ENCODE results near the gene SHOC1.
"Not testable (repeated sequence)": the region's sequence is repeated elsewhere in the genome, so short reads cannot be mapped to it uniquely, and the experiment has no call there.

Gene SHOC1

DNA sequence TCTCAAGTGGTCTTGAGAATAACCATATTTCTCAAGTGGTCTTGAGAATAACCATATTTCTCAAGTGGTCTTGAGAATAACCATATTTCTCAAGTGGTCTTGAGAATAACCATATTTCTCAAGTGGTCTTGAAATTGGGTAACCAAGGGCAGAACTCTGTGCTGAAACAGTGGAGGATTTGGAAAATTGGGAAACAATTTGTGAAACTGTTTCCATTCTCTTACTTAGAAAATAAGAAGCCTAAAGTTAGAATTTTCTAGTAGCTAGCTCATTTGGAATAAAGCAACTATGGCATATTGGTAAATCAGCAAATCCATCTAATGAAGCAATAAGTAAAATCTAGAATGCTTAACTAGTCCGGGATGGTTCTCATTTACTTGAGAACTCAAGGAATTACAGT, 2.9 kb downstream of the SHOC1 start:
- H3K36me3 Mint-ChIP-seq, DNase-seq, H3K27me3 Mint-ChIP-seq, H3K27ac Mint-ChIP-seq, H3K4me1 Mint-ChIP-seq, H3K4me3 Mint-ChIP-seq, H3K9me3 Mint-ChIP-seq, CTCF ChIA-PET: not testable (repeated sequence)

DNA sequence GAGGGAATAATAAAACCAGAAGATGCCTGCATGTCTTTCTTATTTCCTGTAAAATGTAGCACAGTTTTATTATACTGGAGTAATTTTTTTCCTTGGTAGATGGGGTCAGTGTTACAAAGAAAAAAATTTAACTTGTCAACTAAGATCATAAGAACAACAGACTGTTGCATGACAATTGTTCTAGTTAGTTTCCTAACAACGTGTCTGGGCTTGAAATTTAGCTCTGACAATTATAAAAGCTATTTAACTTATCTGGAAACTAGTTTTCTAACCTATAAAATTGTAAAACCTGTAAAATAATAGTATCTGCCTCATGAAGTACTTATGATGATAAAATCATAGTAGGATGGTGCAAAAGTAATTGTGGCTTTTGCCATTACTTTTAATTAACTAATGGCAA, 4.9 kb downstream of the SHOC1 start:
- Mint-ChIP-seq H3K27me3 (no peaks in the 10 kb centered on the region), H3K4me1 (no peaks in the 10 kb centered on the region), H3K4me3 (no peak overlapping the region), H3K9me3 (peaks cover 3% of the 10 kb centered on the region), H3K36me3 (no peaks in the 10 kb centered on the region), H3K27ac (no peak overlapping the region)
- CTCF ChIA-PET, result no interaction called here
- DNase-seq, result no peak

DNA sequence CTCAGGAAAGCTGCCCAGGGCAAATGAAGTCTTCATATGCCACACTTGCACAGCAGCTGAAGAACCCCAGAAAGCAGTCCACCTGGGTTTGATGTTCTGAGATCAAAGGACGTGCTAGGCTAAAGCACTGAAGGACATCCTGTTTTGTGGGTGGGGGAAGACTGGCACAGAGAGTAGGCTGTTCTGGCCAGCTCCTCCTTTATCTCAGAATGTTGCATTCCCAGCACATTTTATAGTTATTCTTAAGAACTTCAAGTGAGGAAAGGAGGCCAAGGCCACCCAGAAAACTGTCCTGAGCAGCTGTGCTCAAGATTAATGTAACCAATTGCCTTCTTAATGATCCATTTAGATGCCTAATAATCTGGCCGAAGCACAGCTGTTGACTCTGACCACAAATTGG, 10.9 kb downstream of the SHOC1 start:
- H3K4me3 Mint-ChIP-seq, result no peak overlapping the region
- peaks cover 2% of the 10 kb centered on the region for H3K36me3 Mint-ChIP-seq
- peaks cover 3% of the 10 kb centered on the region for H3K9me3 Mint-ChIP-seq
- no peak overlapping the region for H3K27ac Mint-ChIP-seq
- H3K27me3 Mint-ChIP-seq, result no peaks in the 10 kb centered on the region
- no peaks in the 10 kb centered on the region for H3K4me1 Mint-ChIP-seq
- CTCF ChIA-PET, result no interaction called here
- no peak for DNase-seq

DNA sequence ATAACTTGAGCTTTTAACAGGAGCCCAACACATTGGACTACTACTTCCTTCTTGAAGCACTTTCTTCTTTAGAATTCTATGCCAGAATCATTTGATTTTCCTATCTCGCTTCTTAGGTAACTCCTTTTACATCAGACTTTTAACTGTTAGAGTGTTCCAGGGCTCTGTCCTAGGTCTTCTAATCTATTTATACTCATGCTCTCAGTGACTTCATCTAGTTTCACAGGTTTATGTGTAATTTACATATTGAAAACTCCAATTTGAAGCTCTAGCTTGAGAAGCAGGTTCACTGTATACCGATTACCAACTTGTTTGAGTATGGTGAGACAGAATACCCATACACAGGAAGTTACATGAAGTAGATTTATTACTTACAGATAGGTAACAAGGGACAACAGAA, 11.3 kb downstream of the SHOC1 start:
- no peaks in the 10 kb centered on the region for H3K4me1 Mint-ChIP-seq
- peaks cover 3% of the 10 kb centered on the region for H3K9me3 Mint-ChIP-seq
- CTCF ChIA-PET, result no interaction called here
- H3K27ac Mint-ChIP-seq, result no peak overlapping the region
- no peaks in the 10 kb centered on the region for H3K27me3 Mint-ChIP-seq
- no peak overlapping the region for H3K4me3 Mint-ChIP-seq
- DNase-seq, result no peak
- peaks cover 2% of the 10 kb centered on the region for H3K36me3 Mint-ChIP-seq

DNA sequence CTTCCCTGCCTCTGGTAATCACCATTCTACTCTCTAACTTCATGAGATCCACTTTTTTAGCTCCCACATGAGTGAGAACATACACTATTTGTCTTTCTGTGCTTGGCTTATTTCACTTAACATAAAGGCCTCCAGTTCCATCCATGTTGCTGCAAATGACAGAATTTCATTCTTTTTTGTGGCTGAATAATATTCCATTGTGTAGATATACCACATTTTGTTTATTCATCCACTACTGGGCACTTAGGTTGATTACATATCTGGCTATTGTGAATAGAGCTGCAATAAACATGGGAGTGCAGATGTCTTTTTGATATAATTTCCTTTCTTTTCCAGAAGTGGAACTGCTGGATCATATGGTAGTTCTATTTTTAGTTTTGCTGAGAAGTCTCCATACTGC, 28.7 kb downstream of the SHOC1 start:
- H3K9me3 Mint-ChIP-seq, result peaks cover 10% of the 10 kb centered on the region
- no peak for DNase-seq
- H3K27me3 Mint-ChIP-seq, result no peaks in the 10 kb centered on the region
- no peak overlapping the region for H3K4me3 Mint-ChIP-seq
- CTCF ChIA-PET, result no interaction called here
- no peaks in the 10 kb centered on the region for H3K4me1 Mint-ChIP-seq
- no peak overlapping the region for H3K27ac Mint-ChIP-seq
- H3K36me3 Mint-ChIP-seq, result peaks cover 8% of the 10 kb centered on the region

DNA sequence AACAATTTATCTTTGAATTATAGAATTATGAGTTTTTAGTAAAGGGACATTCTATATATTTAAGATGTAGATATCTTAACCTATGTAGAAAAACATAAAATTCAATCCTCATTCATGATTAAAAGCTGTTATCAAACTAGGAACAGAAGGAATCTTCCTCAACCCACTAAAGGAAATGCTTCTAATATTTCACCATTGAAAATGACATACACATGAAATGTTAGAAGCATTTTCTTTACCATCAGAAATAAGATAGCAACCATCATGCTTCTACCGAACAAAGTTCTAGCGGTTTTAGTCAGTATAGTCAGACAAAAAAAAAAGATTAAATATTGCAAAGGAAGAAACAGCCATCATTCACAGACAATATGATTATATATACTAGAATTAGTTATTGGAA, 32.2 kb downstream of the SHOC1 start:
- no peak for DNase-seq
- H3K4me3 Mint-ChIP-seq, result no peak overlapping the region
- CTCF ChIA-PET, result interaction anchor here (8.9 kb wide), 1 partner anchor 312 kb away, joined by 105 read pairs; no protein-coding TSS in a partner anchor
- H3K9me3 Mint-ChIP-seq, result peaks cover 10% of the 10 kb centered on the region
- no peaks in the 10 kb centered on the region for H3K27me3 Mint-ChIP-seq
- H3K27ac Mint-ChIP-seq, result no peak overlapping the region
- H3K36me3 Mint-ChIP-seq, result peaks cover 4% of the 10 kb centered on the region
- H3K4me1 Mint-ChIP-seq, result peaks cover 4% of the 10 kb centered on the region

DNA sequence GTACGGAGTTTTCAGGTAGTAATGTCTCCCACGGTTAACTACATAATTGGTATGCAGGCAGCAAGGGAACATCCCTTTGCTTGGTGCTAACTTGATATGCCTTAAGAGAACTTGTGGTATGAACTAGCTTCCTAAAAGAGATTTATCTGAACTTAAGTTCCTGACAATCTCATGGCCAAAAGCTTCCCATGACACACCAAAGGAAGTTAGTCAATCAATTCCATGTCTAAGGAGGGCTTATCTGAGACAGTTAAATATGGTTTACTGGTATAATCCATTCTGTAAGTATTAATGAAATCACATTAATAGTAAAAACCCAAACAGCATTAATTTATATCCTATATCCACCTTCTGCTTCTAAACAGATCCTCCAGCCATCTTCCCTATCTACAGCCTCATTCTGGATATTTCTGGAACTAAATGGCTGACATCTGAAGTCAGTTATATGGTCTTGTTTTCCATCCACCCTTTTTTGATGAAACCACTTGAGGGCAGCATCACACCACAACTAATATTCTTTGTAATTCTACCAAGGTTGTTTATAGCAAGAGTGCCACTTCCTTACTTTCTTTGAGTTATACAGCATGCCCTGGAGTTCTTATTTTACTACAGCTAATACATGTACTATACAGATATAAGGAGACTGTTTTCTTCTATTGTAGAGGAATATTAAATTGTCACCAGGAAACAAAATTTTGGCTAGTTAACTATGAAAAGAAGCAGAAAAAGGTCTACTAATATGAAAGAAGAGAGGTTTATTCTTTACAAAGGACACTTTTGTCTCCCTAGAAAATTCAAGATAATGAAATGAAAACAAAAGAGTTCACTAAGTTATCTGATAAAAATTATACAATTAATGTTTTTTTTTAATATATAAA, 34.7 kb downstream of the SHOC1 start:
- DNase-seq, result peak; percentile 63

DNA sequence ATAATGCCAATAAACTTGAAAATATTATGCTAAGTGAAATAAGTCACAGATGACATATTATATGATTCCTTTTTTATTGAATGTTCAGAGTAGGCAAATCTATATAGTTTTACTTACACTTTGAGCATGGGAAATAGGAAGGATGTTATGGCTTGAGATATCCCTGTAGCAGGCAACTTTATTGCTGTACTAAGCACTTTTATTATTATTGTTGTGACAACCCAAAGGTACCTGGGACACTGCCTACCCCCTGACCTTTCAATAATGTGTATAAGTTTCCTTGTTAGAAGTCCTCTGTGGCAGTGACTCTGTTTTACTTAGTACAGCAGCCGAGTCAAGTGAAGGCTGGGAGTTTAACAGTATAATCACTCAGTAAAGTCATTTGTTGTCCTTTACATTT, 39.9 kb downstream of the SHOC1 start:
- H3K9me3 Mint-ChIP-seq, result peaks cover 17% of the 10 kb centered on the region
- no peaks in the 10 kb centered on the region for H3K4me1 Mint-ChIP-seq
- no peak overlapping the region for H3K27ac Mint-ChIP-seq
- H3K4me3 Mint-ChIP-seq, result no peak overlapping the region
- H3K27me3 Mint-ChIP-seq, result no peaks in the 10 kb centered on the region
- H3K36me3 Mint-ChIP-seq, result peaks cover 5% of the 10 kb centered on the region
- CTCF ChIA-PET, result no interaction called here
- no peak for DNase-seq

More for the DNA sequence above, 34.7 kb downstream of the SHOC1 start:
- no peaks in the 10 kb centered on the region for H3K9me3 Mint-ChIP-seq
- no peaks in the 10 kb centered on the region for H3K36me3 Mint-ChIP-seq
- H3K4me3 Mint-ChIP-seq, result no peak overlapping the region
- H3K4me1 Mint-ChIP-seq, result peaks cover 4% of the 10 kb centered on the region
- H3K27me3 Mint-ChIP-seq, result no peaks in the 10 kb centered on the region
- CTCF ChIA-PET, result interaction anchor here (0.5 to 8.9 kb wide), 14 partner anchors 12 to 602 kb away, joined by 3 to 105 read pairs (median 3); partner anchors contain the start of gene UGCG
- no peak overlapping the region for H3K27ac Mint-ChIP-seq

DNA sequence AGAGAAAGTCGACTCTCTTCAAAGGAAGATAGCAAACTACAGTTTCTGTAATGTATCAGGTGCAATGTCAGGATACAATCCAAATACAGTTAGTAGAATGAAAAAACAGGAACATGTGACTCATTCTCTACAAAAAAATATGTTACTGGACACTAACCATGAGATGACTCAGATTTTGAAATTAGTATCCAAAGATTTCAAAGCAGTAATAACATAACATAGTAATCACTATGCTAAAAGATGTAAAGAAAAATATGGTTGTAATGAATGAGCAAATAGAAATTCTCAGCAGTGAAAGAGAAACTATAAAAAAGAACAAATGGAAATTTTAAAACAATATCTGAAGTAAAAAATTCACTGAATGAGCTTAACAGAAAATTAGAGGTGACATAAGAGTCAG, 42.3 kb downstream of the SHOC1 start:
- DNase-seq, result no peak
- H3K4me1 Mint-ChIP-seq, result no peaks in the 10 kb centered on the region
- no peak overlapping the region for H3K27ac Mint-ChIP-seq
- no peak overlapping the region for H3K4me3 Mint-ChIP-seq
- peaks cover 17% of the 10 kb centered on the region for H3K9me3 Mint-ChIP-seq
- CTCF ChIA-PET, result no interaction called here
- H3K27me3 Mint-ChIP-seq, result no peaks in the 10 kb centered on the region
- H3K36me3 Mint-ChIP-seq, result peaks cover 5% of the 10 kb centered on the region
